PFSK-1 (cell line): ENCODE measurements around the gene CEBPG.

Experiments
- FOXP2 ChIP-seq: optimal IDR thresholded peaks from 2 replicates; pipeline ENCODE3; 2011; ENCODE audit warnings: borderline replicate concordance, control low read depth, inconsistent platforms; ENCODE audit not compliant: insufficient read depth; ENCODE audit errors: extremely low read length, extremely low read depth
- SIN3A ChIP-seq: IDR thresholded peaks from 2 replicates; pipeline ENCODE4 v1.6.1; 2012; ENCODE audit warnings: mild to moderate bottlenecking, low read length, moderate library complexity, borderline replicate concordance; ENCODE audit not compliant: insufficient read depth
- TAF1 ChIP-seq: IDR thresholded peaks from 2 replicates; pipeline ENCODE4 v1.6.1; 2012; ENCODE audit warnings: low read length, control low read depth, borderline replicate concordance; ENCODE audit not compliant: insufficient read depth

DNA sequence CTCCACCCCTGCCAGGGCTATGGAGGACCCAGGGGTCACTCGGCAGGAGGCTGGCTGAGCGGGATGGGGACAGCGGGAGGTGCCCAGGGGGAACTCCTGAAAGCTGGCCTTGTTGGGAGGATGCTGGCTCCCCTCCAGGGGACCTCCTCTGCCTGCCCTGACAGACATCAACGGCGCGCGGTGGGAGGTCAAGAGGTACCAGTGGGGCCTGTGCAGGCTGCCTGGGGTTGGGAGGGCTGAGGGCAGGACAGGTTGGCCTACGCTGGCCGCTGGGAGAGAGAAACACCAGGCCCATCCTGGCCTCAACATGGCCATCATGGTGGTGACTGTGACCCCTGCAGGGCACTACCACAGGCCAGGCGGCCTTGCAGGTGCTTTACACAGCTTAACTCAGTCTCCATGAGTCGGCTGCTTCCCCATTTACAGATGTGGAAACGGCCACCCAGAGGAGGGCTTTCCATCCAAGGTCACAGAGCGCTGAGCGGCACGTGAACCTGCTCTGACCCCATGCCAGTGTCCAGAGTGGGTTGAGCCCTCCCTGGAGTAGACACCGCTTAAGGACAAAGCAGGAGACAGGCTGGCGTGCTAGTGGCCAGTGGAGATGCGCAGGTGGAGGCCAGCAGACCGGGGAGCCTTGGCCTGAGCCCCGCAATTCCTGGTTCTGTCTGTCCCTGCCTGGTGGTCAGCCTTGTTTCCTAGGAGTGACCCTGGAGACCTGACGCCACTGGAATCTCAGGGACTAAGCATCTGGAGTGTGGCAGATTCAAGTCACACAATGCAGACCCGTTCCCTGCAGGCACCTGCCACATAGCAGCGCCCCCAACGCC, 27.6 kb downstream of the CEBPG start:
- no peak for TF ChIP-seq FOXP2
- TF ChIP-seq TAF1: no peak
- TF ChIP-seq SIN3A: no peak
